Measurements from ENCODE around the gene TNIP2.

GRCh38 chr4:2767046-2767704, 11.0 kb upstream of the TNIP2 start:
- TF ChIP-seq, protein P1, sequence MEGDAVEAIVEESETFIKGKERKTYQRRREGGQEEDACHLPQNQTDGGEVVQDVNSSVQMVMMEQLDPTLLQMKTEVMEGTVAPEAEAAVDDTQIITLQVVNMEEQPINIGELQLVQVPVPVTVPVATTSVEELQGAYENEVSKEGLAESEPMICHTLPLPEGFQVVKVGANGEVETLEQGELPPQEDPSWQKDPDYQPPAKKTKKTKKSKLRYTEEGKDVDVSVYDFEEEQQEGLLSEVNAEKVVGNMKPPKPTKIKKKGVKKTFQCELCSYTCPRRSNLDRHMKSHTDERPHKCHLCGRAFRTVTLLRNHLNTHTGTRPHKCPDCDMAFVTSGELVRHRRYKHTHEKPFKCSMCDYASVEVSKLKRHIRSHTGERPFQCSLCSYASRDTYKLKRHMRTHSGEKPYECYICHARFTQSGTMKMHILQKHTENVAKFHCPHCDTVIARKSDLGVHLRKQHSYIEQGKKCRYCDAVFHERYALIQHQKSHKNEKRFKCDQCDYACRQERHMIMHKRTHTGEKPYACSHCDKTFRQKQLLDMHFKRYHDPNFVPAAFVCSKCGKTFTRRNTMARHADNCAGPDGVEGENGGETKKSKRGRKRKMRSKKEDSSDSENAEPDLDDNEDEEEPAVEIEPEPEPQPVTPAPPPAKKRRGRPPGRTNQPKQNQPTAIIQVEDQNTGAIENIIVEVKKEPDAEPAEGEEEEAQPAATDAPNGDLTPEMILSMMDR (conservative IDR thresholded peaks at IDR 0.05; ENCODE audit: low read depth, low read length) = no peak
- no peak for TF ChIP-seq EZH2 (IDR thresholded peaks at IDR 0.05; ENCODE audit: borderline replicate concordance, low read depth, low read length, poor library complexity, severe bottlenecking)

Measured in A673 (cell line).